Activated CD4-positive, alpha-beta T cell treated with anti-CD3 and anti-CD28 coated beads, Interleukin-10, Interleukin-2, amounts not matched to agents 100 ng/mL and 50 ng/mL, durations not matched to agents 16 hours and 8 hours (primary cell): ENCODE measurements around the gene SSMEM1.
"Not testable (repeated sequence)": the region's sequence is repeated elsewhere in the genome, so short reads cannot be mapped to it uniquely, and the experiment has no call there.

ENCODE experiments used
- DNase-seq: peaks from one replicate; pipeline ENCODE4 v3.0.0-alpha.2; 2020

The SSMEM1 gene

DNA sequence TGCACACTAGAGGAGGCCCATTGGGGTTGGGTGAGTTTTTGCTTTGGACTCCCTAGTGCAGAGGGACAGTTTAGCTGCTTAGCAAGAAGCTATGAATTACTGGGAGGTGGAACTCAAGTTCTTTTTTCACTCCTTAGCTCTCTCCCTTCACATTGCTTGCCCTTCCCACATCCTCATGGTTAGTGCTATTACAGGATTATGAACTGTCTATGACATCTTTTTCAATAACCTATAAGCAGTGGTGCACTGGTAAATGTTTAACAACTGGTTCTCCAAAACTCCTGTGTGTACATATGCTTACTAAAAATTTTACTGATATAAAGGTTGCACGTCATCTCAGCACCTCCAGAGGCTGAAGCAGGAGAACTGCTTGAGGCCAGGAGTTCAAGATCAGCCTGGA, 6.2 kb downstream of the SSMEM1 start:
- DNase-seq = no peak

DNA sequence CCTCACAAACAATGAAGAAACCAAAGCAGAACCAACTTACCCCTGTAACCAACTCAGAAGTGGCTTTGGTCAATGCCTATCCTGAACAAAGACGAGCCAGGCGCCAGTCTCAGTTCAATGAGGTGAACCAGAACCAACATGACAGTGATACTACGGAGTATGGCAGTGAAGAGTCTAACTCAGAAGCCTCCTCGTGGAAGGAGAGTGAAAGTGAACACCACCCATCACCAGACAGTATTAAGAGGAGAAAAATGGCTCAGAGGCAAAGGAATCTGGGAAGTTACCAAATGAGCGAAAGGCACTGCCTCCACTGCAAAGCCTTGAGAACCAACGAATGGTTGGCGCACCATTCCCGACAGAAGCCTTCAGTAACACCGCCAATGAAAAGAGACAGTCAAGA, 8.4 kb downstream of the SSMEM1 start:
- DNase-seq = no peak

DNA sequence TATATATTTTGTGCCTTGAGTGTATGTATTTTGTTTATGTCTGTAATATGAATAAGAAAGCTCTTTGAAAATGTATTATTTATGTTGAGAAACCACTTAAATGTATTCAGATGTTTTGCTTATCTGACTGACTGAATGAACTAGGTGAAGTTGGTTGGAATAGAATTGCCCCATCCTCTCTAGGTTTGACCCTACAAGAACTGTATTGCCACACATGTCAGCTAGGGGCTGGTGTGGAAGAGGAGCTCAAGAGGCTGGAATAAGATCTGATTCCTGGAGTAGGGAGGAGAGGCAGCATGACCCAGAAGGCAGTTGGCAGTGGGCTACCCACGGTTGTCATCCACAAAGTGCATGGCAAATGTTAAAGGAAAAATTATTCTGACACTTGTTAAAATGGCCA, 9.1 kb downstream of the SSMEM1 start:
- DNase-seq = no peak

DNA sequence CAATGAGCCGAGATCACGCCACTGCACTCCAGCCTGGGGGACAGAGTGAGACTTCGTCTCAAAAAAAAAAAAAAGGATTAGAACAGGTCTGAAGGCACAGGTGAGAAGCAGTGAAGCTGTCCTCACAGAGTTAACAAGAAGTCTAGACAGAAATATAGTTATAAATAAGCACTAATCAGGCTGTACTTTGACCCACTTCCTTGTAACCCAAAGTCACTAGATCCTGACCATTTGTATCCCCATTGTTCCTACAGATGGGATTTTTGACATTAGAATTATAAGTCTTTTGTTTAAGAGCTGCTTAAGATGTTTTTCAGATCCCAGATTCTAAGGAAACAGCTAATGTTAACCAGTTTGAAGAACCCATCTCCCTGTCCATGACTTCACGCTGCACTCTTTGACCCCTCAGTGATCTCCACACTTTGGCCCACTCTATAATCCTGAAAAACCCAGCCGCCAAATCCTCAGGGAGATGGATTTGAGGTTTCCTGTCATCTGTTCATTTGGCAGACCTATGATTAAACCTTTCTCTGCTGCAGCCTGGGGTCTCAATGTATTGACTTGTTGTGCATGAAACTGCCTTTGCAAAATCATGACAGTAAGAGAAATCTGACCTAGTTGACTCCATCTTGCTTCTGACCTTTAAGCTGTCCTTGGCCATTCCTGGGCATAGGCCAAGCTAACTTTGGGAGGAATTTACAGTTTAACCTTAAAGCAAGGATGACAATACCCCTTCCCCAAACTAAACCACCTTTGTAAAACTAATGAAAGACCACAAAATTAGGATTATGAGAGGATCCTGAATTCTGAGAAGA, 11.4 kb downstream of the SSMEM1 start:
- no peak for DNase-seq

DNA sequence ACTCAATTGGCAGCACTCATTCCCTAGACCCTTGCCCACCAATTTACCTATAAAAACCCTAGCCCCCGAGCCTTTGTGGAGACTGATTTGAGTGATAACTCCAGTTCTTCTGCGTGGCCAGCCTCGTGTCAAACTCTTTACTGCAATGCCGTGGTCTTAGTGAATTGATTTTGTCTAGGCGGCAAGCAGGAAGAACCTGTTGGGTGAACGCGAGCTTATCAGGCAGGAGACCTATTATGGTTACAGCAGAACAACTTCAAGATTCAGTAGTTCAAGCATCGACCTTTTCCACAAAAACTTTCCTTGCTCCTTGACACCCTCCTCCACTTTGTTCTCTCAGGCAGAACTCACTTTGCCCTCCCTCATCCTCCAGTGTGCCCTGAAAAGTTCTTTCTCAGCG, 12.2 kb downstream of the SSMEM1 start:
- no peak for DNase-seq

DNA sequence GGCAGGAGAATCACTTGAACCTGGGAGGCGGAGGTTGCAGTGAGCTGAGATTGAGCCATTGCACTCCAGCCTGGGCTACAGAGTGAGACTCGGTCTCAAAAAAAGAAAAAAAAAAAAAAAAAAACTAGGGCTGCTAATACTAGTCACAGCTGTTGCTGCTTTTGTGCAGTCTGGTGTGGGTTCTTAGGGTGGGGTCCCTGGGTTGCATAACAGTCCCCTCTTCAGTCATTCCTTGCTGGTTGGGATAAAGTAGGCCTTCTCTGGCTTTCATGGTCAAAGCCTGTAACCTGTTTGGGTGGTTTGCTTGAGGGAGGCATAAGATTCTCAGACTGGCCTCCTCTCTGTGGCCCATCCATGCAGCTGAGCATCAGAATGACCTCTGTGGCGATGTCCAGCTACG, 14.1 kb downstream of the SSMEM1 start:
- no peak for DNase-seq

DNA sequence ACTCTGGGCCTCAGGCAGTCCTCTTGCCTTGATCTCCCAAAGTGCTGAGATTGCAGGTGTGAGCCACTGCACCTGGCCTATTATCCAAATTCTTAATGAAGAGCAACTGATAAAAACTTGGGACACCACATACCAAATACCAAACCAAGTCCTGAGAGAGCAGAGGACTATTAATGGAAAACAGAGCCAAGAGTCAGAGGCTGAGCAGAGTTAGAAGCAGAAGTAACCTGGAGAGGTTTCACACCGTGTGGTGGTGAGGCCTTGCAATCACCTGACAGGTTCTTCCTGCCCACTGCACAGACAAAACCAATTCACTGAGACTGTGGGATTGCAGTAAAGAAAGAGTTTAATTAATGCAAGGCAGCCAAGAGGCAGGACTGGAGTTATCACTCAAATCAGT, 16.0 kb downstream of the SSMEM1 start:
- no peak for DNase-seq

DNA sequence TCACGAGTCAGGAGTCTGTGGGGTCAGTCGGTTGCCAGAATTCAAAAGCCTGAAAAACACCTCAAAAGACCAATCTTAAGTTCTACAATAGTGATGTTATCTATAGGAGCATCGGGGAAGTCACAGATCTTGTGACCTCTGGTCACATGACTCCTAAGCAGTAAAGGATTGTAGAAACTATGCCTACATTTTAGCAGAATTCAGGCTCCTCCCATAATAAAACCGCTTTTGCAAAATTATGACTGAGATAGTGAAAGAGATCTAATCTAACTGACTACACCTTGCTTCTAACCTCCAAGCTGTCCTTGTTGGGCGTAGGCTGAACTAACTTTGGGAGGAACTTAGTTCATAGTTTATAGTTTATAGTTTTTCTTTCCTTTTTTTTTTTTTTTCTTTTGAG, 16.6 kb downstream of the SSMEM1 start:
- DNase-seq = no peak

DNA sequence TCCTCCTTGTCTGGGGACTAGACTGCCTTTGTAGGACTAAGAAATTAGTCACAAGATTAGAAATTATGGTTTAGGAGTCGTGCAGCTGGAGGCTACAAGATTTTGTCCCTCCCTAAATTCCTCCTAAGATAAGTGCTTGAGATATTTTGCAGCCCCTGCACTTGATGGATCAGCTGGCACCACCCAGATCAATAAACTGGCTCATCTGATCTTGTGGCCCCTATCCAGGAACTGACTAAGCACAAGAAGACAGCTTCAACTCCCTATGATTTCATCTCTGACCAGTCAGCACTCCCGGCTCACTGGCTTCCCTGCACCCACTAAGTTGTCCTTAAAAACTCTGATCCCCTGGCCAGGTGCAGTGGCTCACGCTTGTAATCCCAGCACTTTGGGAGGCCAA, 17.3 kb downstream of the SSMEM1 start:
- not testable (repeated sequence) for DNase-seq

DNA sequence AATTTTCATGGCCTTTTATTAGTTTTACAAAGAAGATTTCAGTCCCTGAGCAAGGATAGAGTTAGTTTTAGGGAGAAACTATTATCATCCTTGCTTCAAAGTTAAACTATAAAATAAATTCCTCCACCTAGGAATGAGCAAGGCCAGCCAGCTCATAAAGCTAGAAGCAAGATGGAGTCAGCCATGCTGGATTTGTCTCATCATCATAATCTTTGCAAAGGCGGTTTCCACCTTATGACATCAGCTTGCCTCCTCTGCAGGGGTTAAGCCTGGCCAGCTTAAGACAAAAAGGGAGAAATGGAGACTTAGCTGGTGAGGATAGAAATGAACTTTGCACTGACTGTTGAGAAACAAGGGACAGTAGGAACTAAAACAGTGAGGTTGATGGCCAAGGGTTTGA, 18.7 kb downstream of the SSMEM1 start:
- no peak for DNase-seq

DNA sequence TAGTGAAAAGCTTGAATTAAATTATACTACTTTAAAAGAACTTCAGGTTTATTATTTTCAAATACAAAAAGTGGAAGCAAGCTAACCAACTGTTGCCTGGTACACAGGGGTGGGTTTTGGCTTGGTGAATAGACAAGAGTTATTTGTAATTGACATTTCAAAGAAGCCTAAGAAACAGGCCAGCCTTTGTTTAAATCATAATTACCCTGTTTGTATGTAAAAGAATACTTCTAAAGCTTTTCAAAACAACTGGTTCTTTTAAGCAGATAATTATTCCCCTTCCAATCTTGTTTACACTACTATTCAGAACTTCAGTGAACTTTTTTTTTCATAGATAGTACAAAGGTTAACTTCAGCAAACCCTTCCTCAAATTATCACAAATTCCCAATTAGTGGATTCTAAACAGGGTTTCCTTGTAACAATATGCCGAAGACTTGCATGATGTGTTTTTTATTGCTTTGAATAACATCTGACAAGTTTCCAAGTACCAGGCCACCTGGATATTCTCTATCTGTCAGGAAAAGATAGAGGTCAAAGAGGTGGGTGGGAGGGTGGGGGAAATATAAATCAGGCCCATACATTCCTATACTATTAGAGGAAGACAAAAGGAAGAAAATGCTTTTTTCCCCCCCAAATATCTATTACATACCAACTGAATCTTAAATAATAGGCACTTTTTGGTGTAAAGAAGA, 20.4 kb downstream of the SSMEM1 start:
- no peak for DNase-seq

DNA sequence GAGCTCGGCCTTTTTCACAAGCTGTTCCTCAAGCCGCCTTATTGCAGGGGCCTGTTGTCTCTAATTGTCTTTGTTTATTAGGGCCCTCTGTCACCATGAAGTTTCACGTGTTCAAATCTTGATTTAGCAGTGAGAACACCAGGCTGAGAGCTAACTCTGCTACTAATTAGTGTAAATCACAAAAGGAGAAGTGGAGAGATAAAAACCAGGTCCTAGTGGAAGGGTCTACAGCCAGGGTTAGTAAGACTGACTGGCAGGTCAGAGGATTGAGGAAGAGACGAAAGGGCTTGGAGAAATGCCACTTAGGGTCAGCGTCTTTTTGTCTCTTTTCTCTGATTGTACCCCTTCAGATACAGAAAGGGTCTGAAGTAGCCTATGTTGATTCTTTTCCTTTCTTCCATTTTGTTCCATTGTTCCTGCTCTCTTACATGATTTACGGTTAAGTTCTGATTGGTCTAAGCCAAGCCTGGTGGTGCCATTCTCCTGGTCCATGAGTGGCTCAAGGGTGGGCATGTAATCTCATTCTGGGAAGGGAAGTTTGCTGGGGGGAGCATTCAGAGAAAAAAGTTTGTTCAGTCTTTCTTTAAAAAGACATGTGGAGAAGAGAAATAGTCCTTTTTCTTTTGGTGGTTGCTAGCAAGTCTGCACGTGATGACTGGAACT, 21.3 kb downstream of the SSMEM1 start:
- DNase-seq = no peak

DNA sequence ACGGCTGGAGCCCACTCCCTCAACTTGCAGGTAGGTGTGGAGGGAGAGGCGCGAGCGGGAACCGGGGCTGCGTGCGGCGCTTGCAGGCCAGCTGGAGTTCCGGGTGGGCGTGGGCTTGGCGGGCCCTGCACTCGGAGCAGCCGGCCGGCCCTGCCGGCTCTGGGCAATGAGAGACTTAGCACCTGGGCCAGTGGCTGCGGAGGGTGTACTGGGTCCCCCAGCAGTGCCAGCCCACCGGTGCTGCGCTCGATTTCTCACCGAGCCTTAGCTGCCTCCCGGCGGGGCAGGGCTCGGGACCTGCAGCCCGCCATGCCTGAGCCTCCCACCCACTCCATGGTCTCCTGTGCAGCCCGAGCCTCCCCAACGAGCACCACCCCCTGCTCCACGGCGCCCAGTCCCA, 22.3 kb downstream of the SSMEM1 start:
- not testable (repeated sequence) for DNase-seq

DNA sequence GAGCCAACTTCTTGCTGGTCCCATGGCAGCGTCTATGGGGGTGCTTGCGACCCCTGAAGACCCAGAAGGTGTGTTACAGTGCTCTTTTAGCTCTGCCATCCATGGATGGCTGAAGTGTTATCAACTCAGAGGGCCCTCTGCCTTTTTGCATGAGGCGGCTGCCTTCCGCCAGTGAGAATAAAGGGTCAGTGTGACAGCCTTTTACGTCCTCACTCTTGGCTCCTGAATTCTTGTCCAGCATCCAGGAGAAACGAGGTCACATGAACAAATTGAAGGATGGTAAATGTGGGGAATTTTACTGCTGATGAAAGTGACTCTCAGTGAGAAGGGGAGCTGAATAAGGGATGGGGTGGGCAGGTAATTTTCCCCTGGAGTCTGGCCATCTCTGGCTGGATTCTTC, 24.1 kb downstream of the SSMEM1 start:
- no peak for DNase-seq

DNA sequence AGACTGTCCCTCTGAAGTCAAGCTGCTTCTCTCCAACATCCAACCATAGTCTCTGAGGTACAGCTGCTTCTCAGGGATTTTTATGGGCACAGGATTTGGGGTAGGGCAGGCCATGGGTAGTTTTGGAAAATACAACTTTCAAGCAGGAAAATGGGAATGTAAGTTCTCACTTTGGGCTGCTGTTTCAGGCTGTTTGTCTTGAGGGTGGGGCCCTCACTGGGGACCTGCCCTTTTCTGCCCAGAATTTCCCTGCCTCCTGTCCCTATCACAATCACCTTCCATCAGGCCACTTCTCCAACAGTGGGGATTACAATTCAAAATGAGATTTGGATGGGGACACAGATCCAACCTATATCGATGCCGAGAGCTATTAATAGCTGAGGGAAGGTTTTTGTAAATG, 24.5 kb downstream of the SSMEM1 start:
- no peak for DNase-seq

DNA sequence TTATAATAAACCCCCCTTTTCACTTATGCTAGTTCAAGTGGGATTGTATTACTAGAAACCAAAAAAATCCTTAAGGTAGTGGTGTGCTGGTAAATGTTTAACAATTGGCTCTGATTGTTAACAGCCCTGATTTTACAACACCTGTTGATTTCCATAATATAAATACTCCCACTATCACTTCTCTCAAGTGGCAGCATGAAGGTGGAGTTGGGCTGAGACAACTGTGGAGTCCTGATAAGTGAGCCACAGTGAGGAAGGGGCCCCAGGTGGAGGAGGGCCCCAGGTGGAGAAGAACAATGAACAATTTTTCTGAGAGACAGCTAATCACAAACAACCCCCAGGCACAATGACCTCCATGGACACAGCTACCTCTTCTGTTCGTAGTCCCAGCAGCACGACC, 26.4 kb downstream of the SSMEM1 start:
- DNase-seq = no peak

DNA sequence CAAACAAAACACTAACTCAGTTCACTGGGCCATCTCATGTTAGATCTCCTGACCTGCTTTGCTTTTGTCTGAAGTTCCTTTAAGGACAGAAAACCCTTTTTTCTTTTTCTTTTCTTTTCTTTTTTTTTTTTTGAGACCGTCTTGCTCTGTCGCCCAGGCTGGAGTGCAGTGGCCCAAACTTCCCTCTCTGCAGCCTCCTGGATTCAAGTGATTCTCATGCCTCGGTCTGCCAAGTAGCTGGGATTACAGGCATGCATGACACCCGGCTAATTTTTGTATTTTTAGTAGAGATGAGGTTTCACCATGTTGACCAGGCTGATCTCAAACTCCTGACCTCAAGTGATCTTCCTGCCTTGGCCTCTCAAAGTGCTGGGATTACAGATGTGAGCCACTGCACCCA, 28.7 kb downstream of the SSMEM1 start:
- DNase-seq = not testable (repeated sequence)

DNA sequence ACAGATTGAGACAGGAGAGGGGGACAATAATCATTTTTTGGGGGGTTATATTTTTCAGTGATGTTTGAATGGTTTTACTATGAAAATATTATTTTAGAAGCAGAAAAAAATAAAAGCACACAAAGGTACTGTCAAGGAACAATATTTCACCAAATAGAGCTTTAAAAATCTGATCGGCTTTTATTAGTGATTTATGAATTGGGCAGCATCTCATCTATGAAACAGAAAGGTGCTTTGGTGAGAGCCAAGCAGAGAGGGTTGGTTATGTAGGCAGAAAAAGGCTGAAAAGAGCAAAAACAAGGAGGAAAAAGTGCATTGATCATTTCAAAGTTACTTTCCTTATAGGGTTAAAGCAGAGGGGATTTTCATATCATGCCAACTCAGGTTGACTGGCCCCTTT, 32.6 kb downstream of the SSMEM1 start:
- DNase-seq = no peak

DNA sequence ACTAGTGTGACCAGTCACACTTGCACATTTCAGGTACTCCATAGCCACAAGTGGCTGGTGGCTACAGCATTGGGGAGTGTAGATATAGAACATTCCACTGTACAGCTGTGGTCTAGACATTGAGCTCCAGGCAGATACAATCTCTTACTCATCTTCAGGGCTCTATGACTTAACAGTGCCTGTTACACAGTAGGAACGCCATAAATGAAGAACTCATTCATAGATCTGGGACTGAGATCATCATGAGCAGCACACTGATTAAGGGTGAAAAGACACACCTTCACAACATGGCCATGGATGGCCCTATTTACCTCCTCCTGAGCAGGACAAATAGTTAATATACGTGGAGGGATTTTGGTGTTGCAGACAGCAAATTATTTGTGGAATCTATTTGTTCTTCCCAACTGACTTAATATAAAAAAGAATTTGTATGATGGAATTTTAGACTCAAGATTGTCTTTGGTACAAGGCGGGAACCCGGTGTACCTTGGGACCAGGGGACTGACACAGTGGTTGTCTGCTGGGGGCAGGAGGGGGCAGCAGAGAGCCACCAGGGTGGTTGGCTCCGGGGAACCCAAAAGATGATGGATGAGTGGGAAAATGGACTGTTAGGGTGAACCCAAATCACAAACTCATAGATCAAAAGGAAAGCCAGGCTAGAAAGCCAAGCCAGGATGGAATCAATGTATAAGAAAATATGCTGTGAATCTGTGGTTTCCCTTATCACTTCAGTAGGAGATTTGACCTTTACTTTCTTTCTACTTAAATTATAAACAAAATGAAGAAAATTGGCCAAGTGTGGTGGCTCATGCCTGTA, 34.7 kb downstream of the SSMEM1 start:
- DNase-seq = peak; percentile 56

DNA sequence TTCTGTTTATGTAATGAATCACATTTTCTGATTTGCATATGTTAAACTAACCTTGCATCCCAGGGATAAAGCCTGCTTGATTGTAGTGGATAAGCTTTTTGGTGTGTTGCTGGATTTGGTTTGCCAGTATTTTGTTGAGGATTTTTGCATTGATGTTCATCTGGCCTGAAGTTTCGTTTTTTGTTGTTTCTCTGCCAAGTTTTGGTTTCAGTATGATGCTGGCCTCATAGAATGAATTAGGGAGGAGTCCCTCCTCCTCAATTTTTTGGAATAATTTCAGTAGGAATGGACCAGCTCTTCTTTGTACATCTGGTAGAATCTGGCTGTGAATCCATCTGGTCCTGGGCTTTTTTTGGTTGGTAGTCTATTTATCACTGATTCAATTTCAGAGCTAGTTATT, 35.8 kb downstream of the SSMEM1 start:
- peak; percentile 18 for DNase-seq

DNA sequence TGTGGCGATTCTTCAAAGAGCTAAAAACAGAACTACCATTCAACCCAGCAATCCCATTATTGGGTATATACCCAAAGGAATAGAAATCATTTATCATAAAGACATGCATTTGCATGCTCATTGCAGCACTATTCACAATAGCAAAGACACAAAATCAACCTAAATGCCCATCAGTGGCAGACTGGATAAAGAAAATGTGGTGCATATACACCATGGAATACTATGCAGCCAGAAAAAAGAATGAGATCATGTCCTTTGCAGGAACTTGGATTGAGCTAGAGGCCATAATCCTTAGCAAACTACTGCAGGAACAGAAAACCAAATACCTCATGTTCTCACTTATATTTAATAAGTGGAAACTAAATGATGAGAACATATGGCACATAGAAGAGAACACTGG, 38.8 kb downstream of the SSMEM1 start:
- DNase-seq = not testable (repeated sequence)

DNA sequence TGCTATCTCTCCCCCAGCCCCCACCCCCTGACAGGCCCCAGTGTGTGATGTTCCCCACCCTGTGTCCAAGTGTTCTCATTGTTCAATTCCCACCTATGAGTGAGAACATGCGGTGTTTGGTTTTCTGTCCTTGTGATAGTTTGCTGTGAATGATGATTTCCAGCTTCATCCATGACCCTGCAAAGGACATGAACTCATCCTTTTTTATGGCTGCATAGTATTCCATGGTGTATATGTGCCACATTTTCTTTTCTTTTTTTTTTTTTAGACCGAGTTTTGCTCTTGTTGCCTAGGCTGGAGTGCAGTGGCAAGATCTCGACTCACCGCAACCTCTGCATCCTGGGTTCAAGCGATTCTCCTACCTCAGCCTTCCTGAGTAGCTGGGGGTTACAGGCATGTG, 41.2 kb downstream of the SSMEM1 start:
- not testable (repeated sequence) for DNase-seq

DNA sequence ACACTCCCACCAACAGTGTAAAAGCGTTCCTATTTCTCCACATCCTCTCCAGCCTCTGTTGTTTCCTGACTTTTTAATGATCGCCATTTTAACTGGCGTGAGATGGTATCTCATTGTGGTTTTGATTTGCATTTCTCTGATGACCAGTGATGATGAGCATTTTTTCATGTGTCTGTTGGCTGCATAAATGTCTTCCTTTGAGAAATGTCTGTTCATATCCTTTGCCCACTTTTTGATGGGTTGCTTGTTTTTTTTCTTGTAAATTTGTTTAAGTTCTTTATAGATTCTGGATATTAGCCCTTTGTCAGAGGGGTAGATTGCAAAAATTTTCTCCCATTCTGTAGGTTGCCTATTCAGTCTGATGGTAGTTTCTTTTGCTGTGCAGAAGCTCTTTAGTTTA, 42.0 kb downstream of the SSMEM1 start:
- DNase-seq = not testable (repeated sequence)
